ENCODE results near the gene SMAP2.

Gene SMAP2

DNA sequence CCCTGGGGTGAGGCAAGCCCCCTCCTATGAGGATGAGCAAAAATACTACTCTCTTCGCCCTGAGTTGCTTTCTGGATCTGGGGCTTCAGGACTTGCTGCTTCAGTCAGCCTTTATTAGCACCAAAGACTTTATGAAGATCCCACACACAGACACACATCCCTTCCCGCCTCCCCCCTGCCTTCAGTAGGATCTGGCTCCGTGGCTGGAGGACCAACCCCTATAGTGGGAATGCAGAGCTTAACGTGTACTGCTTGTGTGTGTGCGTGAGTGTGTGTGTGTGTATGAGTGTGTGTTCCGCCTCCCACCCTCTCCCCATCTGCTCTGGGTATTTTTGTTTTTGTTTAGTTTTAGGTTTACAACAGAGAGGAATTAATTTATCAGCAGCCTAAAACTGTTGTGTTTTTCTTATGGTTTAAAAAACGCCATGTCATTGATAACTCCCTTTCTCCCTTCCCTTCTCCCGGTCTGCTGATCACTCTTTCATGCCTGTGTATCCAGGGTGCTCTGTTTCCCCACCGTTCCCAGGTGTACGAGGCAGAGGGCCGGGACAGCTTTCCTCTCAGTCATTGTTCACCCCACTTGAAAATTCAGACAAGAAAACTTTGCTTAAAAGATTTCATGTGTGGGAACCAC, 49.2 kb downstream of the SMAP2 start:
- DNase-seq = no peak

DNA sequence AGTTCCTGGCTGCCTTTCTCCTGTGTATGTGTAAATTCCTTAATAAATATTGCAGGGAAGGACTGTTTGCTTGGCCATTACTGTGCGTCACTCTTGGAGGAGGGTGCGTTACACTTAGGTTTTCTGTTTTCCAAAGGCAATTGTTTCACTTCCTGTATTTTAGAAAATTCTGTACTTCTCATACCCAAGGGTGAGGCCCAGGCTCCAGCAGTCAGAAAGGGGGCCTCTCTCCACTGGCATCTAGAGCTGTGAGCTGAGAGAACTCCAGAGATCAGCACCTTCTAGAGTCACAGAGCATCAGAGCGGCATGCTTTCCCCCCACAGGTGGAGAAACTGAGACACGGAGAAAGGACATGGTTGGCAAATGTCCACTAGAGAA, 49.7 kb downstream of the SMAP2 start:
- DNase-seq = no peak

DNA sequence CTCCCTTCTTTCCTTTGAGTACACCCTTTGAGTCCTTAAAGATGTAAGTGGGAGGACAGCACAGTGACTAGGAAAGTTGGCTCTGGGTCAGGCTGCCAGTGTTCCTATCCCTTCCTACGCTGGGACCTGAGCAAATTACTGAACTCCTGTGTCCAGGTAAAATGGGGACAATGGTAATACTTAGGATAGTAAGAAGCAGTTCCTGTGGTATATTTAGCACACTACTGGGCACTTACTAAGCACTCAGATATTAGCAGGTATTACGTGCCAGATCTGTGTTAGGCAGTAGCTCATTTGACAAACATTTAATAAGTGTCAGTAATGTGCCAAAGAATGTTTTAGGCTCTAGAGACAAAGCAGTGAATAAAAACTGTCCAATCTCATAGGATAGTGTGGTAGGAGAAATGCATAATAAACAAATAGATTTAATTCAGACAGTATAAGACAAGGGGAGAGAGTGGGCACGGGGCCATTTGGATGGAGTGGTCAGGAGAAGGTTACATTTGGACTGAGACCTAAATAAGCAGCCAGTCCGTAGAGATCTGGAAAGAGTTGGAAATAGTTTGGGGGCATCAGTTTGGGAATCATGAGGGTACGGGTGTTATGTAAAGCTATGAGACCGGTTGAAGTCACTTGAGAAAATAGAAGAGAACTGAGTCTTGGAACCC, 50.6 kb downstream of the SMAP2 start:
- no peak for DNase-seq

DNA sequence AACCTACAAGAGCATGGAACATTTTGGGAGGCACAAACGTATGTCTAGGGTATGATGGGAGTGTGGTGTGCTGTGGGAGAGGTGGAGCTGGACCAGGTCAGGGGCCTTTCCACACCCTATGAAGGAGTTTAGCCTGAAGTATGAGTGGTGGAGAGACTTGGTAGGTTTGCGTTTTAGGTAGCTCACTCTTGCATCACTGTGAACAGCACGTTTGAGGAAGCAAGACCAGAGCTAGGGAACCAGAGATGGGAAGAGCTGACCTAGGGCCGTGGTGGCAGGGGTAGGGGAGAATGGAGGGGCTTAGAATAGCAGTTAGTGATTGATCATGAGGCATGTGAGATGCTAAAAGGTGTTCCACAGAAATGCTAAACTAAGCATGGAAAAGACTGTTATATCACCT, 51.7 kb downstream of the SMAP2 start:
- no peak for DNase-seq

DNA sequence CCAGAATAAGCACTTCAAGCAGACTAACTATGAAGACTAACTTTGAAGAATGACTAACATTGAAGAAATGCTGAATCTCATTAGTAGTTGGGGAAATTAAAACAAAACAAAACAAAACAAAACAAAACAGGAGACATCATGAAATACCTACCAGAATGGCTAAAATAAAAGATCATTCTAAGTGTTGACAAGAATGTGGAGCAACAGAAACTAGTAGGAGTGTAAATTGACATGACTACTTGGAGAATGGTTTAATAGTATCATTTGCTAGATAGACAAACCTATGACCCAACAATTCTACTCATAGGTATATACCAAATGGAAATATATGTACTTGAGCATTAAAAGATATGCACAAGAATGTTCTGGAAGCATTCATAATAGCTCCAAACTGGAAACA, 57.9 kb downstream of the SMAP2 start:
- no peak for DNase-seq

DNA sequence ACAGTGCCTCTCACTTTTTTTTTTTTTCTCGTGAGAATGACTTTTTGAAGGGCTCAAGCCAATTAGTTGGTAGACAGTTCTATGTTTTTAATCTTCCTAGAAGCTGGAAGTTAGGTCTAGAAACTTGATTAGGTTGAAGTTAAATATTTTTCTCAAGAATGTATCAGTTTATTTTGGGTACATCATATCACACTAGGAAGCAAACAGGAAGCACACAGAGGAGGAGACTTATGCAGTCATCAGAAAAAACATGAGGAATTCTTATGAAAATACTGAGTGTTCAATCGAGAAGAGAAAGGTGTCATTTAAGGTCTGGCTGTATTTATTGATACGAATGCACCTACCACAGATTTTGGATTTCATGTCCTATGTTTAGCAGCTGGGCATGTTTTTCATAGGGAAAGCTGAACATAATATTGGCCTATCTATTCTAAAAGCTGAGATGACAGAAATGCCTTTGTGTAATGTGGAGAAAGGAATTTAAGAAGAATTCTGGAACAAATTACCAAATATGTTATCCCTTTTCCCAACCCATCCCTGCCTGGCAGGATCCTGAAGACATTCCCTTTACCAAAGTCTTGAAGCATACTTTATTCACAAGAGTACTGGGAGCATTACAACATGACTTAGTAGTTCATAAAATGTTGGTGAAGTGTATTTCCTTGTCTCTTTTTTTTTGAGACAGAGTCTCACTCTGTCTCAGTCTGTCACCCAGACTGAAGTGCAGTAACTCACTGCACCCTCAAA, 59.3 kb downstream of the SMAP2 start:
- DNase-seq = no peak

DNA sequence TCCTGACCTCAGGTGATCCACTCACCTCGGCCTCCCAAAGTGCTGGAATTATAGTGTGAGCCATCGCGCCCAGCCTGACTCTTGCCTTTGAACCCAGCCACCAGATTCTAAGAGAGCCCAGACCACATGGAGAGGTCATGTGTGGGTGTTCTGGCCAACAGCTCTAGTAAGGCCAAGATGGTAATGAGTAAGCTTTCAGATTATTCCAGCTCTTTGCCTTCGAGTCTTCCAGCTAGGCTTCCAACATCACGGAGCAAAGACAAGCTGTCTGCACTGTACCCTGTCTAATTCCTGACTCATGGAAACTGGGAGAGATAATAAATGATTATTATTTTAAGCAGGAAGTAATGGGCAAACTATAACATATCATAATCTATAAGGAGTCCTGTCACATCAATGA, 61.9 kb downstream of the SMAP2 start:
- DNase-seq = no peak

DNA sequence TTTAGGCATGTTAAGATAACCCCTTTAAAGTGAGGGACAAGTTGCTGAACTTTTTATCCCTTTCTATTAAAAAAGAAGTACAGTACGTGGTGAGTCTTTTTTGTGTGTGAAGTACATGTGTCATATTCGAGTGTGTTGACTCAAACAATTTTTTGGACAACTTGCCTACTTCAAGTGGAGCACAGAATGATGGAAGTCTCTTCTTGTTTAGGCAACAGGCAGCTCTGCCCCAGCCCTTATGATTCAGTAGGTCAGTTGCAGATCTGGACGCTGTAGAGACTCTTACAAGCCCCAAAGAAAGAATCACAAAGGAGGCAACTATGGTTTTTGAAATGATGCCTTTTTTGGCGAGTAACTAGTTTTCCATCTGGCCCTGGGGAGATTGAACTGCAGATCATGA, 62.3 kb downstream of the SMAP2 start:
- no peak for DNase-seq

DNA sequence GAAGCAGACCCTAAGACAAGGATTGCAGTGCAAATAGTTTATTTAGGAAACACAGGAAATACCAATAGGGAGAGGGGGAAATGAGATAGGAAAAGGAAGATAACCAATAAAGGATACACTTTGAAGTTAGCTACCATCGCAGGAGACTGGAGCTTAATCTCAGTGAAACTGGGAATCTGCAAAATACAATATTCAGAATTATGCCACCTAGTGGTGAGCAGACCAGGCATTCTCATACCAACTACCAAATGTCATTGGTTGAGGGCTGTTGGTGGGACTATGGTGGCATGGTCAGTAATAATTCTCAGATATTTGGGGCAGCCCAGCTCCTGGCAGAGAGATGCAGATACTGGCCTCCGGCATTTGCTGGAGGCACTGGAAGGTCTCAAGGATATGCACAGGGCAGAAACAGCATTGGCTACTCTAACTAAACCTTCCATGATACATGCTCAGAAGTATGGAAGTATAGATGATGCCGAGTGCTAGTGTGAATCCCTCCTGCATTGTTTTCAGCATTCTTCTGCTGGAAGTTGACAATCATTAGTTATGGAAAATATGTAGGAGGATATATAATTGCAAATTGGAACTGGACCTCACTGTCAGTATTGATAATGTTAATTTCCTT, 65.0 kb downstream of the SMAP2 start:
- DNase-seq = peak in 1 of 2 experiments; percentile 18

DNA sequence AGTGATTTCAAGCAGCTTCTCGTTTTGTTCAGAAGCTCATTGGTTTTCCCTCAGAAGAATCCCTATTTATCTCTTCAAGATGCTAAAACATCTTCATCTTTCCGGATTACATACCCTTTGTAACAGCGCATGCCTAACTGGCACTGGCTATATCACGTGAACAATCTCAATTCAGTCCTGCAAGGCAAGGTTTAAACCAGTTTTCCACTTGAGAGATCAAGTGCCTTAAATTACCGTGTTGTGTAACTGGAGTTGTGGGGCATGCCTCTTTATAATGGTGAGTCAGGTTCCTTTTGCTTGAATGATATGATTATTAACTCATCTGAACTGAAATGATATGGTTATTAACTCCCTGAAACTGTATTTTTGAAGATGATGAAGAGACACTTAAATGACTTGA, 65.7 kb downstream of the SMAP2 start:
- DNase-seq = no peak

DNA sequence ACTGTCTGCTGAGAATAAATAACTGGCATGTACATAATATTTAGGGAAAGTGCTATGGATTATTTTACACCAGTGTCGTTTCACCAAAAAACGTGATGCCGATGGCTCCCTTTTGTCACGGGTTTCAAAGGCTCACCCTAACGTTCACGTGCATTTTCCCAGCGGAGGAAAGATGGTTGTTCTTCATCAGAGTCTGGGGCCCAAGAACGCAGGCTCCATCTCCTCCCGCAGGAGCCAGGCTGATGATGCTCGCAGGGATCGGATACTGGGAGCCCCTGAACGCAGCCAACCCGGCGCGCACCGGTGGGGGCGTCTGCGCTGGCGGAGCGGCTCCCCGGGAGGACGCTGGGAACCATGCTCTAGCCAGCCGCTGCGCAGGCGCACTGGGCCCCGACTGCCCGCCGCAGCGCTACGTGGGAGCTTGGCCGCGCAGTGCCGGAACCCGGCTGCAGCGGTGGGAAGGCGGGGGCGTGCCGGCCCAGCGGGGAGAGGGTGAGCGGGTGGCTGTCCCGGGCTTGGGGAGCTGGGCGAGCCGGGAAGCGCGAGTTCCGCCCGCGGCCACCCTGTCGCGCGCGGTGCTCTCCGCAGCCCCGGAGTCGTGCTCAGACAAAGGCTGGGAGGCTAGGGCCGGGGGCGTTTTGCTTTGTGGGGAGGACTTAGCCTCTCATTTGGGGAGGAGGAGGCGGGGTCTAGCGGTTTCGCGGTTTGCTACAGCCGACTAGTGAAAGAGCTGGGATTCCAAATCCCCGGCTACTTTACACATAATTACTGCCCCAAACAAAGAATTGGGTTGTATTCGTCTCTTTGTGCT, 76.4 kb downstream of the SMAP2 start, which contains the start of gene ZFP69B:
Gene ZFP69B, plus strand, starts transcription at position 793 of the 811 bp plus-strand sequence. CDS start 486 bp downstream, outside the sequence.
- DNase-seq = peak; percentile 75 to 89

DNA sequence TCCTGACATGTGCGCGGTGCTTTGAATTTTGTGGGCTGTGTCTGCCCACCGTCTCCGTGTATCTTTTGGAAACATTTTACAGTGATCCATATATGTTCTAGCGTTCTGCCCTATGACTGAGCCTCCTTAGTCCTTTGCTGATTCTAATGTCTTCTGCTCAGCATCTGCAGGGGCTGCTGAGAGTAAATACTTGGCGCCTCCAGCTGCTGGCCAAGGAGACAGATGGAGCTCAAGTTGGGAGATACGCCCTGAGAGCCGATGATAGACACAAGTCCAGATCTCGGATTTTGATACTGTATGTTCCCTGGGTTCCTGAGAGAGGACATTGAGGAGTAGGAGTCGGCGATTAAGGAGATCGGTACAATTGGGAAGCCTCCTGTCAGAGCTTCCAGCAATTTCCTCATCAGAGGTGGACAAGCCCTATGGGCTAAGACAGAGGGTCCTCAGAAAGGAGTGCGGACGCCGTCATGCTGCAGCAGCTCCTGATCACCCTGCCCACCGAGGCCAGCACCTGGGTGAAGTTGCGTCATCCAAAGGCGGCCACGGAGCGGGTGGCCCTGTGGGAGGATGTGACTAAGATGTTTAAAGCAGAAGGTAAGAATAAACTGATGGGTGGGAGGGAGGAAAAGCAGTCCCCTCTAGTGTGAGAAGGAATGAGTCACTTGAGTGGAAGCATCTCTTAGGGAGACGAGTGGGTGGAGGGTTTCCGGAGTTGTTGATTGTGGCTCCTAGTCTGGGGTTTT, 77.1 kb downstream of the SMAP2 start:
- DNase-seq = peak in 1 of 2 experiments; percentile 38

DNA sequence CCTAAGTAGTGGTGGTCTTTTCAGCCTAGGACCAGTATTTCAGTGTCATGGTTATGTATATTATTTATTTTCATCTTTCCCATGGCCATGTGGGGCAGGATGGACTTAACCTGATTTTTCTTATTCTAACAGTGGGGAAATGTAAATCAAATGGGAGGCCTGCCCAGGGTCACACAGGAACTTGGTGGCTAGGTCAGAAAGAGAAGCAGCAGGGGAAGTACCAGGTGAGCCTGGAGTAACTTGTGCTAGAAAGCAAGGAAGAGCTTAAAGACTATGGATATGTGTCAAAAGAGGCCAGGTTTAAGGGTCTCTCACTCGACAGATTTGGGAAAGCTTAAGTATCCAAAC, 77.7 kb downstream of the SMAP2 start:
- no peak for DNase-seq

DNA sequence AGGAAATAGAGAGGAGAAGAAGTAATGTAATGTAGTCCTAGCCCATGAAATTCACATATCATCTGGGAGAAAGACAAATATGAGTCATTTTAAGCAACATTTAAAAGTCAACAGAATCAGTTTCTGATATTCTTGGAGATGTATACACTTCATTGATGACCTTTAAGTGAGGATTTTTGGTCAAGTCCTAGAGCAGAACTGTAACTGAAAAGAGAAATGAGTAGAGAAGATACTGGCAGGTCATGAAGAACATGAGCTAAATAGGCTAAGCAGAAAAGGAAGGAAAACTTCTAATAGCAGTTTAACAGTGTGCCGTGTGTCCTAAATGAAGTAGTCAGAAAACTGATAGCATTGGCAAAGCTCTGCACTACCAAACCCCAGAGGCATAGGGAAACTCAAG, 81.3 kb downstream of the SMAP2 start:
- no peak for DNase-seq

DNA sequence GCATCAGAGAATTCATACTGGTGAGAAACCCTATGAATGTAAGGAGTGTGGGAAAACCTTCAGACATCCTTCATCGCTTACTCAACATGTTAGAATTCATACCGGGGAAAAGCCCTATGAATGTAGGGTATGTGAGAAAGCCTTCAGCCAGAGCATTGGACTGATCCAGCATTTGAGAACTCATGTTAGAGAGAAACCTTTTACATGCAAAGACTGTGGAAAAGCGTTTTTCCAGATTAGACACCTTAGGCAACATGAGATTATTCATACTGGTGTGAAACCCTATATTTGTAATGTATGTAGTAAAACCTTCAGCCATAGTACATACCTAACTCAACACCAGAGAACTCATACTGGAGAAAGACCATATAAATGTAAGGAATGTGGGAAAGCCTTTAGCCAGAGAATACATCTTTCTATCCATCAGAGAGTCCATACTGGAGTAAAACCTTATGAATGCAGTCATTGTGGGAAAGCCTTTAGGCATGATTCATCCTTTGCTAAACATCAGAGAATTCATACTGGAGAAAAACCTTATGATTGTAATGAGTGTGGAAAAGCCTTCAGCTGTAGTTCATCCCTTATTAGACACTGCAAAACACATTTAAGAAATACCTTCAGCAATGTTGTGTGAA, 89.5 kb downstream of the SMAP2 start:
- DNase-seq = no peak

DNA sequence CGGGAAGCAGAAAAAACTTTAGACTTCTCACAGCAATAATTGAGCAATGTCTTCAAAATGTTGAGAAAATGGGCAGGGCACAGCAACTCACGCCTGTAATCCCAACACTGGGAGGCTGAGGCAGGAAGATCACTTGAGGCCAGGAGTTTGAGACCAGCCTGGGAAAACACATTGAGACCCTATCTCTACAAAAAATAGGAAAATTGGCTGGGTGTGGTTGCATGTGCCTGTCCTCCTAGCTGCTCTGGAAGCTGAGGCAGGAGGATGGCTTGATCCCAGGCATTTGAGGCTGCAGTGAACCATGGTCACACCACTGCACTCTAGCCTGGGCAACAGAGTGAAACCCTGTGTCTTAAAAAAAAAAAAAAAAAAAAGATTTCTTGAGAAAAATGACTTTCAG, 95.8 kb downstream of the SMAP2 start:
- no peak for DNase-seq
